Measurements from ENCODE around the gene CAPN12.

Gene CAPN12

DNA sequence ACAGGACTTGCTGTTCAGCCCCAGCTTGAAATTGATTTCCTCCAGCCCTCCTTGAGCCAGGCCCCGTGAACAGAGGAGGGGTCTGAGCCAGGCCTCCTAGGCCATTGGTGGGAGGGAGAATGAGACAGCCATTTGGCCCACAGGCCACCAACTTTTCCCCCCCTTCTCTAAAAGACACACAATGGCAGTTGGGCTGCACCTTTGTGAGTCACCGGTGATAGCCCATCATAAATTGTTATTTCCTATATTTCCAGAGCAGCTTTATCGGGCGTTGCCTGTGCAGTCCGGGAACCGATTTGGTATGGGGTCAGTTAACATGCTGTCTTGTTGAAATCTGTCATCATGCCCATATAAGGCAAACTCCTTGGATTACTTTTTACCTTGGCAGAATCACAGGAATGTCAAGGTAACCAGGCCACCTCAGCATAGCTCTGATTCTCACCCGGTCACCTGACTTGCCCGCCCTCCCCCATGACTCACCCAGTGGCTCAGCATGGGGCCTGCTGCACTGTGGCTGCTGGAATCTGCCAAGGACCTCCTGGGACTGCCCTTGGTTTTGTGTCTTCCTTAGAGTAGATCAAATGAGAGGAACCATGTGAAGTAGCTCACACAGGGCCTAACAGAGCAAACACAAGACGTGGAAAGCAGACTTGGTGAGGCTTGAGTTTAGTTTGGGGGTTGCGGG is 60.7 kb downstream of the CAPN12 start:
- DNase-seq (ENCODE audit: extremely low read depth in 1 of 2, low read depth in 1 of 2) = peak in 1 of 2 donors; percentile 63

DNA sequence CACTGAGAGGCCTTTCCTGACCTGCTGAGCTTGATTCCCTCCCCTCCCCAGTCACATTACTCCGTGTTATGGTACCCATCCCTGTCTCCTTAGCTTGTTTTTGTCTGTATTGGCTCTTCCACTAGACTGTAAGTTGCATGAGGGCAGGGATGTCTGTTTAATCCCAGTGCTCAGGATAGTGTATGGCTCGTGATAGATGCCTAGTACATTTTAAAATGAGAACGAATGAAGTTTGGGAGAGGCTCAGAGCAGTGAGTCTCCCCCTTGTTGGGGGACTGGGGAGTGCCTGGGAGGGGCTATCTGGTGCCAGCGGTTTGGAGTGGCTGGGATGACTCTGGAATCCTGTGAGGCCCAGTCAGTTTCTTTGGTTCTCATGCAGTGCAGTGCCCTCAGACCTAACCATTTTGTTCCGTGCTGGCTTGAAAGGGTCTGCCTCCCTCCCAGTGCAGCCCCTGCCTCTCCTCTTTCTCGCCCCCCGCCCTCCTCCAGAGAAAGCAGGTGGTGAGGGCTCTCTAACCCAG is 61.3 kb downstream of the CAPN12 start:
- DNase-seq (ENCODE audit: extremely low read depth in 1 of 2, low read depth in 1 of 2) = no peak

DNA sequence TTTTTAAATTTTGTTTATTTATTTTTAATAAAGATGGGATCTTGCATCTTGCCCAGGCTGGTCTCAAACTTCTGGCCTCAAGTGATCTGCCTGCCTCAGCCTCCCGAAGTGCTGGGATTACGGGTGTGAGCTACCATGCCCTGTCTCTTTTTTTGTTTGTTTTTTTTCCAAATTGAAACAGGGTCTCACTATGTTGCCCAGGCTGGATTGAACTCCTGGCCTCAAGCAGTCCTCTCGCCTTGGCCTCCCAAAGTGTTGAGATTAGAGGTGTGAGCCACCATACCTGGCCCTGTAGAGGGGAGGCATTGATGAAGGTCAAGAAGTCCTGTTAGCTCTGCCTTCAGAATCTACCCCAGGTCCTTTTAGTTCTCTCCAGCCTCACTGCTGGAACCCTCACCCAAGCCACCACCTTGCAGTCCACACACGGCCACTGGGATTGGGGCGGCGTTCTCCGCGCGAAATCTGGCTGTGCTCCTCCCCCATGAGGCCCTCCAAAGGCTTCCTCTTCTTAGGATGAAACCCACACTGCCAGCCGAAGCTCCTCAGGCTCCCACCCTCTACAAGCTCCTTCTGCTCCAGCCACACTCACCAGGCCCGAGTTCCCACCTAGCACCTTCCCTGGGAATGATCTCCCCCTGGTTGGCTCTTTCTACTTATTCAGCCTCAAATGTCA is 61.9 kb downstream of the CAPN12 start:
- DNase-seq (ENCODE audit: extremely low read depth in 1 of 2, low read depth in 1 of 2) = no peak

All from stimulated activated CD8-positive, alpha-beta memory T cell treated with anti-CD3 and anti-CD28 coated beads, Interleukin-7, amount 100 ng/mL, for 48 hours (primary cell).